Measurements from ENCODE around the gene APLNR.

GRCh38 chr11:57203882-57204480 is 33.1 kb downstream of the APLNR start:
- TF ChIP-seq CTCF (IDR thresholded peaks at IDR 0.05) (no peak), POLR2A (IDR thresholded peaks at IDR 0.05) (no peak)

All from right lobe of liver (tissue), 4 donors.